Measurements from ENCODE around the gene ANKLE2. TPM values are rescaled to one million over a fixed set of nuclear protein-coding genes. Genes with fewer than 3 reads are reported as not detected.

The ANKLE2 gene
- total and polyA plus RNA-seq, 2 of the 13 experiments (the other 11 are each of a cell fraction or from before 2014, with no cell fraction given): 35.3 to 37.1 TPM

DNA sequence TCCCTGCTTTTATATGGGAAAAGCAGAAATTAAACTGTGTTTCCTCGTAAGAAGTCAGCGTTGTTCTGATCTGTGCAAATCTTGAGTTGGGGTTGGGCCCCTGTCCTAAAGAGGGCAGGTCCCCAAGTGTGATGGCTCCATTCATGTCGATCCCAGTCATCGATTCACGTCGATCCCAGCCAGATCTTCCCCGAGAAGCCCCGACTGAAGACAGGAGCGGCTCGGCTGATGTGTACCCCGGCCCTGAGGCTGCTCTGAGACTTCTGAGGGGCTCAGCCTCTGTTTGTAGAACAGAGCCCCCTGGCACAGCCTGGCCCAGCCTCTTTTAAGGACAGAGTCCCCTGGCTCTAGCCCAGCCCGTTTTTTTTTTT lies 41.7 kb downstream of the ANKLE2 start:
- ATAC-seq: no peak
- Histone ChIP-seq H3K4me2 (ENCODE audit: low read depth, low read length) (no peak overlapping the region), H4K20me1 (ENCODE audit: insufficient read depth, low read length) (no peaks in the 10 kb centered on the region), H3K27me3 (ENCODE audit: control insufficient read depth in 1 of 2, insufficient read depth in 2 of 2, low read length in 2 of 2) (no peaks in the 10 kb centered on the region), H3K4me1 (ENCODE audit: insufficient read depth, low read length) (no peaks in the 10 kb centered on the region), H2AFZ (ENCODE audit: low read length) (no peak overlapping the region), H3K27ac (ENCODE audit: extremely low read length, insufficient read depth, low read length) (no peak overlapping the region), H3K79me2 (ENCODE audit: insufficient read depth, low read length) (no peaks in the 10 kb centered on the region), H3K9ac (ENCODE audit: insufficient read depth, low read depth, low read length) (no peak overlapping the region), H3K4me3 (replicated peaks in 1 of 3; ENCODE audit: insufficient read depth in 1 of 3, low read depth in 2 of 3, low read length in 3 of 3) (no peak overlapping the region), H3K36me3 (replicated peaks in 1 of 2; ENCODE audit: control insufficient read depth in 1 of 2, insufficient read depth in 2 of 2, low read length in 2 of 2) (peaks cover 25 to 66% of the 10 kb centered on the region in 2 experiments), H3K9me3 (ENCODE audit: low read length) (no peaks in the 10 kb centered on the region)
- POLR2A ChIA-PET: no interaction called here
- FAIRE-seq: no peak
- CTCF ChIA-PET (ENCODE audit: low intra/inter-chr PET ratio, low total read pairs): no interaction called here
- no TSS peak for BruUV-seq (replicated peaks)
- TF ChIP-seq ZNF678 (CRISPR knock-in tag; IDR thresholded peaks at IDR 0.05): no peak
- no peak for TF ChIP-seq NFE2 (CRISPR knock-in tag; IDR thresholded peaks at IDR 0.05)
- TF ChIP-seq ESRRA (CRISPR knock-in tag; IDR thresholded peaks at IDR 0.05; ENCODE audit: low read depth): no peak
- TF ChIP-seq ZNF672 (CRISPR knock-in tag; IDR thresholded peaks at IDR 0.05): no peak
- no peak for TF ChIP-seq PCBP1 (IDR thresholded peaks at IDR 0.05; ENCODE audit: borderline replicate concordance, low read depth, low read length)
- no peak for TF ChIP-seq ZNF749 (CRISPR knock-in tag; IDR thresholded peaks at IDR 0.05; ENCODE audit: borderline replicate concordance)
- no peak for TF ChIP-seq MEIS2 (CRISPR knock-in tag; IDR thresholded peaks at IDR 0.05)
- no peak for TF ChIP-seq ZNF766 (CRISPR knock-in tag; IDR thresholded peaks at IDR 0.05; ENCODE audit: borderline replicate concordance)
- TF ChIP-seq, protein P1, sequence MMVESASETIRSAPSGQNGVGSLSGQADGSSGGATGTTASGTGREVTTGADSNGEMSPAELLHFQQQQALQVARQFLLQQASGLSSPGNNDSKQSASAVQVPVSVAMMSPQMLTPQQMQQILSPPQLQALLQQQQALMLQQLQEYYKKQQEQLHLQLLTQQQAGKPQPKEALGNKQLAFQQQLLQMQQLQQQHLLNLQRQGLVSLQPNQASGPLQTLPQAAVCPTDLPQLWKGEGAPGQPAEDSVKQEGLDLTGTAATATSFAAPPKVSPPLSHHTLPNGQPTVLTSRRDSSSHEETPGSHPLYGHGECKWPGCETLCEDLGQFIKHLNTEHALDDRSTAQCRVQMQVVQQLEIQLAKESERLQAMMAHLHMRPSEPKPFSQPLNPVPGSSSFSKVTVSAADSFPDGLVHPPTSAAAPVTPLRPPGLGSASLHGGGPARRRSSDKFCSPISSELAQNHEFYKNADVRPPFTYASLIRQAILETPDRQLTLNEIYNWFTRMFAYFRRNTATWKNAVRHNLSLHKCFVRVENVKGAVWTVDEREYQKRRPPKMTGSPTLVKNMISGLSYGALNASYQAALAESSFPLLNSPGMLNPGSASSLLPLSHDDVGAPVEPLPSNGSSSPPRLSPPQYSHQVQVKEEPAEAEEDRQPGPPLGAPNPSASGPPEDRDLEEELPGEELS (CRISPR knock-in tag; IDR thresholded peaks at IDR 0.05): no peak
- no peak for TF ChIP-seq ZNF281 (CRISPR knock-in tag; IDR thresholded peaks at IDR 0.05; ENCODE audit: borderline replicate concordance)
- TF ChIP-seq FOXA3 (CRISPR knock-in tag; IDR thresholded peaks at IDR 0.05): no peak
- TF ChIP-seq TMF1 (CRISPR knock-in tag; IDR thresholded peaks at IDR 0.05; ENCODE audit: low read depth): no peak
- TF ChIP-seq ZNF33A (CRISPR knock-in tag; IDR thresholded peaks at IDR 0.05; ENCODE audit: borderline replicate concordance): no peak
- no peak for TF ChIP-seq ZNF792 (CRISPR knock-in tag; IDR thresholded peaks at IDR 0.05)
- TF ChIP-seq NBN (conservative IDR thresholded peaks at IDR 0.05): no peak
- no peak for DNase-seq (ENCODE audit: low spot score)
- intact Hi-C loops (cut with micrococcal nuclease; ENCODE audit: unreplicated experiment) (no loop called here), in situ Hi-C loops (cut with HindIII; ENCODE audit: extremely low pct_ligation_motif_present, low pct_unique_long_range_greater_than_20kb) (no loop called here)
- 95% methylated on average over 12 of the region's 12 CpGs for WGBS (ENCODE audit: low lambda C conversion rate)
